Panc1 (cell line): ENCODE results near the gene WNT3A. TPM values are rescaled to one million over a fixed set of nuclear protein-coding genes. Genes with fewer than 3 reads are reported as not detected.

ENCODE experiments used
- ATAC-seq: fragments of 200-7000 bp; cut with Tn5 transposase; 2 replicates; pipeline ENCODE4 v1.9.1; 2020; ENCODE audit warnings: mild to moderate bottlenecking, moderate library complexity
- BruUV-seq: library from RNA; stranded (reverse); fragments of 400-500 nt; replicated peaks from 2 replicates; lab custom pipeline; 2021; lab: Mats Ljungman, UMichigan
- CTCF ChIA-PET: fragments of 300-600 bp; sonication (Branson Sonifier 250); formaldehyde crosslinking; loops from one replicate; lab custom pipeline; 2022; ENCODE audit warnings: antibody characterized with exemption; lab: Charles Lee
- POLR2A ChIA-PET: fragments of 300-600 bp; sonication (Branson Sonifier 250); formaldehyde crosslinking; loops from one replicate; lab custom pipeline; 2022; ENCODE audit warnings: antibody characterized with exemption; lab: Charles Lee
- DNase-seq: peaks from one replicate; pipeline ENCODE4 v3.0.0-alpha.2; 2010; ENCODE audit warnings: low read depth, low spot score
- H3K27ac ChIP-seq: 2 replicates; pipeline ENCODE4 v1.5.1; 2011; ENCODE audit warnings: mild to moderate bottlenecking, low read length, inconsistent platforms
- H3K27me3 ChIP-seq: fragments of 200-500 bp; sonication (Bioruptor generic); 2 replicates; pipeline ENCODE4 v1.6.0; 2014; ENCODE audit warnings: low read length, inconsistent platforms; ENCODE audit not compliant: control insufficient read depth, insufficient read depth
- H3K36me3 ChIP-seq: fragments of 200-500 bp; sonication (Bioruptor generic); 2 replicates; pipeline ENCODE4 v1.5.1; 2014; ENCODE audit warnings: inconsistent platforms, mild to moderate bottlenecking, low read length, moderate library complexity; ENCODE audit not compliant: control insufficient read depth, insufficient read depth
- H3K4me1 ChIP-seq: 2 replicates; pipeline ENCODE4 v1.5.1; 2011; ENCODE audit warnings: inconsistent platforms, mild to moderate bottlenecking, low read length, moderate library complexity; ENCODE audit not compliant: control insufficient read depth, insufficient read depth
- H3K4me3 ChIP-seq, 2 experiments: 2 replicates each; pipeline ENCODE4 v1.5.1; 2011 to 2012; ENCODE audit warnings: low read depth in 2 of 2, low read length in 2 of 2, mild to moderate bottlenecking in 2 of 2, inconsistent platforms in 1 of 2, moderate library complexity in 1 of 2
- H3K9me3 ChIP-seq: fragments of 200-500 bp; sonication (Bioruptor generic); 2 replicates; pipeline ENCODE4 v1.5.1; 2014; ENCODE audit warnings: low read depth, mild to moderate bottlenecking, inconsistent platforms, low read length, moderate library complexity; ENCODE audit not compliant: control insufficient read depth, insufficient read depth
- POLR2AphosphoS5 ChIP-seq: IDR thresholded peaks from 2 replicates; pipeline ENCODE4 v1.6.1; 2012; ENCODE audit warnings: mild to moderate bottlenecking, low read depth, low read length, moderate library complexity
- REST ChIP-seq, 2 experiments: IDR thresholded peaks; 2 replicates each; pipeline ENCODE4 v1.6.1; 2011 to 2012; ENCODE audit warnings: low read depth in 2 of 2, control low read depth in 1 of 2, low read length in 1 of 2, mild to moderate bottlenecking in 1 of 2, moderate library complexity in 1 of 2; ENCODE audit not compliant: insufficient read depth in 1 of 2
- SIN3A ChIP-seq: IDR thresholded peaks from 2 replicates; pipeline ENCODE4 v1.6.1; 2012; ENCODE audit warnings: low read depth, mild to moderate bottlenecking, low read length, moderate library complexity, borderline replicate concordance; ENCODE audit not compliant: insufficient read depth
- TCF7L2 ChIP-seq: IDR thresholded peaks from 2 replicates; pipeline ENCODE4 v1.6.1; 2011; ENCODE audit warnings: mild to moderate bottlenecking, low read depth, low read length, inconsistent platforms
- in situ Hi-C: cut with HindIII; loops from 2 replicates; pipeline ENCODE4 v1.10.0; 2016; ENCODE audit warnings: low sequenced_read_pairs, low pct_unique_long_range_greater_than_20kb
- intact Hi-C: fragments of 100-400 bp; cut with micrococcal nuclease; formaldehyde crosslinking; loops from one replicate; pipeline ENCODE4 v1.10.0; 2022; ENCODE audit not compliant: unreplicated experiment
- total RNA-seq: library from RNA; stranded (reverse); gene quantifications from one replicate; pipeline ENCODE4 v1.2.1, GENCODE V29; 2021; ENCODE audit not compliant: unreplicated experiment
- TF ChIP-seq, protein P1 (sequence below): fragments of 450-650 bp; IDR thresholded peaks from 2 replicates; pipeline ENCODE4 v1.5.1; 2017; ENCODE audit warnings: mild to moderate bottlenecking

The WNT3A gene
- total RNA-seq, 1 experiment from 2014 or later, result not detected

DNA sequence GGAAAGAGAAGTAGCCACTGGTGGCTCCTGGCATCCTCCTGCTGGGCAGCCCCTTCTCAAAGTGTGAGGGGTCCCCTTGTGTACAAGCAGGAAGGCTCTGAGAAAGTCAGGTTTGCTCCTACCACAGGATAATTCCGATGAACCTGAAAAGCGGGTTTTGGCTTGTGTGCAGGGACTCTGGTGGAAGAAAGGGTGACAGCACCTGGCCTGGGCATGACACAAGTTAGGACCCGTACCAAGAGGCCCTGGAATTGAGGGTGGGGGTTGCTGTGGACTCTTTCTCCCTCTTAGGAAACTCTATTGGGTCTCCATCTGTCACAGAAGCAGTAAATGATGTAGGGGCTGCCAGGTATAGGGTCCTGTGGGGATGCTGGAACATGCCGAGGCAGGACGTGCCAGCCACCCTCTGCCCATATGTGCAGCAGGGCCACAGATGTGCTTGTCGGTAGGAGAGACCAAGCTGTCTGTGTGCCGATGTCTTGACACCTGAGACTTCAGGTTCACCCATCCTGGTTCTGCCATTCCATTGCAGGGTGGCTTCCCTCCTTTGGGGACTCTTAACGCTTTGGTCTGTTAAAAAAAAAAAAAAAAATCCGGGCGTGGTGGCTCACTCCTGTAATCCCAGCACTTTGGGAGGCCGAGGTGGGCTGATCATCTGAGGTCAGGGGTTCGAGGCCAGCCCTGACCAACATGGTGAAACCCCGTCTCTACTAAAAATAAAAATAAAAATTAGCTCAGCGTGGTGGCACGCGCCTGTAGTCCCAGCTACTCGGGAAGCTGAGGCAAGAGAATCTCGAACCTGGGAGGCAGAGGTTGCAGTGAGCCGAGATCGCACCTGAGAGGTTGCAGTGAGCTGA, 86.5 kb downstream of the WNT3A start:
- BruUV-seq, result no TSS peak
- in situ Hi-C loops, result no loop called here
- intact Hi-C loops, result no loop called here
- ATAC-seq (no peak), DNase-seq (no peak)
- CTCF ChIA-PET, result no interaction called here
- peaks cover 25% of the 10 kb centered on the region for H3K4me1 ChIP-seq
- POLR2A ChIA-PET, result no interaction called here
- no peak overlapping the region for H3K27ac ChIP-seq
- H3K36me3 ChIP-seq, result no peaks in the 10 kb centered on the region; the same call in none of the 2 replicates
- peaks cover 3% of the 10 kb centered on the region; the same call in 1 of the 2 replicates for H3K9me3 ChIP-seq
- TF ChIP-seq TCF7L2, result no peak
- no peak for TF ChIP-seq POLR2AphosphoS5
- TF ChIP-seq, protein P1, sequence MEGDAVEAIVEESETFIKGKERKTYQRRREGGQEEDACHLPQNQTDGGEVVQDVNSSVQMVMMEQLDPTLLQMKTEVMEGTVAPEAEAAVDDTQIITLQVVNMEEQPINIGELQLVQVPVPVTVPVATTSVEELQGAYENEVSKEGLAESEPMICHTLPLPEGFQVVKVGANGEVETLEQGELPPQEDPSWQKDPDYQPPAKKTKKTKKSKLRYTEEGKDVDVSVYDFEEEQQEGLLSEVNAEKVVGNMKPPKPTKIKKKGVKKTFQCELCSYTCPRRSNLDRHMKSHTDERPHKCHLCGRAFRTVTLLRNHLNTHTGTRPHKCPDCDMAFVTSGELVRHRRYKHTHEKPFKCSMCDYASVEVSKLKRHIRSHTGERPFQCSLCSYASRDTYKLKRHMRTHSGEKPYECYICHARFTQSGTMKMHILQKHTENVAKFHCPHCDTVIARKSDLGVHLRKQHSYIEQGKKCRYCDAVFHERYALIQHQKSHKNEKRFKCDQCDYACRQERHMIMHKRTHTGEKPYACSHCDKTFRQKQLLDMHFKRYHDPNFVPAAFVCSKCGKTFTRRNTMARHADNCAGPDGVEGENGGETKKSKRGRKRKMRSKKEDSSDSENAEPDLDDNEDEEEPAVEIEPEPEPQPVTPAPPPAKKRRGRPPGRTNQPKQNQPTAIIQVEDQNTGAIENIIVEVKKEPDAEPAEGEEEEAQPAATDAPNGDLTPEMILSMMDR, result no peak
- TF ChIP-seq REST (IDR thresholded peaks at IDR 0.05; ENCODE audit: insufficient read depth in 1 of 2, low read depth in 2 of 2, low read length in 1 of 2), result no peak
- TF ChIP-seq SIN3A, result no peak
- no peaks in the 10 kb centered on the region for H3K27me3 ChIP-seq
- H3K4me3 ChIP-seq, result no peak overlapping the region

DNA sequence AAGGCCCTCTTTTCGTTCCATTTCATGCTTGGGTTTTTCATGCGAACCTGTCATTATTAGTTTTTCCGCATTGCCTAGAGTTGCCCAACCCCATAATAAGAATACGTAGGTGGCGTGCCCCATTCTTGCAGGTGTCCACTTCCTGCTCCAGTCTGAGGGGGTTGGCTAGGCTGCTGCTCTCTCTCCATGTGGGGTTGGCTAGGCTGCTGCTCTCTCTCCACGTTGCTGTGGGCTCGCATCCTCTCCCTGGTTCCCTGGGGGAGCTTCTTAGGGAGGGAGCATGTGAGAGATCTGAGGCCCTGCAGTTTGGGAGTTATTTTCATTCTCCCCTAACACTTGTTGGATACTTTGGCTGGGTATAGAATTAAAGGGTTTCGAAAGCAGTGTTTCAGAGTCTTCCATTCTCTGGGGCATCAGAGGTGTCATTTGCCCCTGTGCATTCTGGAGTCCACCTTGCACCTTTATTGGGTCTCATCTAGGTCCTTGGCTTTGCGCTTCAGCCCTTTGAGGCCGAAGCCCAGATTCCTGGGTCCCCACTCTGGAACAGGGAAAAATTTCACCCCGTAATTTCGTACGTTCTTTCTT, 87.7 kb downstream of the WNT3A start:
- H3K36me3 ChIP-seq, result peaks cover 6% of the 10 kb centered on the region
- ChIA-PET POLR2A (no interaction called here), CTCF (no interaction called here)
- H3K9me3 ChIP-seq, result peaks cover 3% of the 10 kb centered on the region; the same call in 1 of the 2 replicates
- no peak overlapping the region for H3K4me3 ChIP-seq
- DNase-seq, result no peak
- ATAC-seq, result no peak
- TF ChIP-seq REST (IDR thresholded peaks at IDR 0.05; ENCODE audit: insufficient read depth in 1 of 2, low read depth in 2 of 2, low read length in 1 of 2) (no peak), SIN3A (no peak), POLR2AphosphoS5 (no peak), TCF7L2 (no peak)
- TF ChIP-seq, protein P1, result no peak
- in situ Hi-C loops, result no loop called here
- H3K27ac ChIP-seq, result no peak overlapping the region
- H3K27me3 ChIP-seq, result no peaks in the 10 kb centered on the region
- BruUV-seq, result no TSS peak
- intact Hi-C loops, result no loop called here
- peaks cover 14% of the 10 kb centered on the region for H3K4me1 ChIP-seq
